K562 (cell line): ENCODE data around the gene SDF4. TPM values are rescaled to one million over a fixed set of nuclear protein-coding genes. Genes with fewer than 3 reads are reported as not detected.

ENCODE experiments used
- GABPB2 ChIP-seq: fragments of 250-450 bp; sonication (Bioruptor Pico); conservative IDR thresholded peaks from 2 replicates; pipeline ENCODE4 v1.5.1; 2021; ENCODE audit warnings: mild to moderate bottlenecking
- IFI16 ChIP-seq: fragments of 250-450 bp; sonication (Bioruptor Pico); IDR thresholded peaks from 2 replicates; pipeline ENCODE4 v2.1.2; 2022; ENCODE audit warnings: mild to moderate bottlenecking, inconsistent platforms
- JUNB ChIP-seq: fragments of 450-650 bp; formaldehyde crosslinking; conservative IDR thresholded peaks from 2 replicates; pipeline ENCODE4 v1.4.0; 2020; ENCODE audit warnings: mild to moderate bottlenecking
- PHF8 ChIP-seq: fragments of 200-600 bp; sonication (generic); IDR thresholded peaks from 2 replicates; pipeline ENCODE4 v1.6.1; 2012; ENCODE audit warnings: mixed run types, mild to moderate bottlenecking, inconsistent platforms, low read length, moderate library complexity, borderline replicate concordance
- RBM34 ChIP-seq: fragments of 200-400 bp; formaldehyde crosslinking; IDR thresholded peaks from 2 replicates; pipeline ENCODE4 v1.6.1; 2018; ENCODE audit warnings: low read length, borderline replicate concordance; ENCODE audit not compliant: insufficient read depth
- ZNF609 ChIP-seq: sonication (generic); formaldehyde crosslinking; IDR thresholded peaks from 2 replicates; pipeline ENCODE4 v1.8.1; 2023; ENCODE audit warnings: missing genetic modification reagents, mild to moderate bottlenecking, borderline replicate concordance
- polyA plus RNA-seq, 8 experiments: library from polyadenylated mRNA; depleted of rRNA in 4 of 8; stranded (reverse) in 5 of 8; unstranded in 3 of 8; fragments of >200 nt; fragmentation: Nextera tagmentation in 2 of 8; fragmentation: Illumina TruSeq in 1 of 8; extraction: Ambion mirVana in 2 of 8; extraction: Trizol in 1 of 8; gene quantifications; 2 replicates each; pipeline versions ENCODE4 v1.2.1 to v1.2.3, GENCODE V29; 2011 to 2014; ENCODE audit warnings: inconsistent platforms in 1 of 8, missing spikeins in 1 of 8
- total RNA-seq, 7 experiments: library from RNA; depleted of rRNA in 6 of 7; stranded (reverse); fragments of >200 nt in 6 of 7; fragmentation: Illumina TruSeq in 2 of 7; extraction: Trizol in 2 of 7; gene quantifications; 2 replicates each; pipeline versions ENCODE4 v1.2.1 to v1.2.3, GENCODE V29; 2011 to 2021; ENCODE audit warnings: low replicate concordance in 1 of 7

SDF4 gene
- total and polyA plus RNA-seq, 9 of the 15 experiments (the other 6 are each of a cell fraction or from before 2014, with no cell fraction given): 0.35 to 160 (median 65.2) TPM

- TF ChIP-seq ZNF609 (CRISPR knock-in tag): 0 out of 2 replicates have a peak, but pooled peaks have one; percentile 2
- TF ChIP-seq JUNB: no peak
- TF ChIP-seq IFI16 (CRISPR knock-in tag): no peak
- no peak for TF ChIP-seq GABPB2
- TF ChIP-seq RBM34: no peak
- TF ChIP-seq PHF8: 0 out of 2 replicates have a peak, but pooled peaks have one; percentile 4
These were observed 24.8 kb downstream of the SDF4 start (continued) for GRCh38 chr1:1206966-1207531.
